HG03095 (cell line): Measurements from ENCODE around the gene HIF1AN.
A peak's percentile ranks its signal among the peaks of the same experiment; 100 is the strongest.

Experiments
- ATAC-seq: cut with Tn5 transposase; IDR thresholded peaks from one replicate; pipeline ENCODE4 v1.9.1; 2021; ENCODE audit warnings: moderate library complexity; ENCODE audit not compliant: unreplicated experiment

Gene HIF1AN

DNA sequence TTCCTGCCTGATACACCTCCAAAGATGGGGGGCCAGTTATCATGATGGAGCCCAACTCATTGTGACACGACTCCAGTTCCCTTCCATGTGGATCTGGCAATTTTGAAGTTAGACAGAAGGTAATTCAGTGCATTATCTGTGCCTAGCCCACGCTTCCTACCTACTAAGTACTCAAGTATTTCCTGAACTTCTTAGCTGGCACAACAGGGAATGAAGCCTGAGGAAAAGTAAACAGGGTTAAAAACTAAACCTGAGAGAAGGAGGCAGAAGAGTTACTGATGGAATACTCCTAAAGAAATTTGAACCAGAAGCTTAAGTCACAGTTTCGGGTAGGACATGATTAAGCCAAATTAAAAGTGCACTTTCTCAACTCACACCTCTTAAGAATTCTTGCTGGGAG, 14.9 kb upstream of the HIF1AN start:
- no peak for ATAC-seq

DNA sequence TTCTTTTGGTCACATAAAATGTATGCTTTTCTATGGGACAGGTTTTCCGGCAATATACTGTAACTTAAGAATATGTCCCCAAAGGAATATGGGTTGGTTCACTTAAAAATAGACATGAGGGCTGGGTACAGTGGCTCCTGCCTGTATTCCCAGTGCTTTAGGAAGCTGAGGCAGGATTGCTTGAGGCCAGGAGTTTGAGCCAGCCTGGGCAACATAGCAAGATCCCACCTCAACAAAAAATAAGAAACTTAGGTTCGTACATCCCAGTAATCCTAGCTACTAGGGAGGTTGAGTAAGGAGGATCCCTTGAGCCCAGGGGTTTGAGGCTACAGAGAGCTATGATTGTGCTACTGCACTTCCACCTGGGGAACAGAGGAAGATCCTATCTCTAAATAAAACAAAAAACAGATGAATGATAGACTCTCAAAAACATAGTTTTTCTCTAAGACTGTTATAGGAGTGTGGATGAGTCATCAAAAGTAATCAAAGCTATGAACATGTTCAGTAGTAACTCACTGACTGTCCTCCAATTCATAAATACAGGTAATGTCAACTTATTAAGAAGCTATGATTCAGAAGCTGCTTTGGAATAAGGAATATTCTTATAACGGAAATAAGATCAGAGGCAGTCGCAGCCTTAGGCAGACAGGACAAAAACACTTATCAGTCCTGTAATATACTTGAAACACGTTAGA, 13.5 kb upstream of the HIF1AN start:
- ATAC-seq = no peak

DNA sequence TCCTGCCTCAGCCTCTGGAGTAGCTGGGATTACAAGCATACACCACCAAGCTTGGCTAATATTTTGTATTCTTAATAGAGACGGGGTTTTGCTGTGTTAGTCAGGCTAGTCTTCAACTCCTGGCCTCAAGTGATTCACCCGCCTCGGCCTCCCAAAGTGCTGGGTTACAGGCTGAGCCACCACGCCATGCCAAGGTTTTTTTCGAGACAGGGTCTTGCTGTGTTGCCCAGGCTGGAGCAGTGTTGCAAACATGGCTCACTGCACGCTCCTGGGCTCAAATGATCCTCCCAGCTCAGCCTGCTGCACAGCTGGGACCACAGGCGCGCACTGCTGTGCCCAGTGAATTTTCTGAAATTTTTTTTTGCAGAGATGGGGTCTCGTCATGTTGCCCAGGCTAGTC, 12.8 kb upstream of the HIF1AN start:
- no peak for ATAC-seq

DNA sequence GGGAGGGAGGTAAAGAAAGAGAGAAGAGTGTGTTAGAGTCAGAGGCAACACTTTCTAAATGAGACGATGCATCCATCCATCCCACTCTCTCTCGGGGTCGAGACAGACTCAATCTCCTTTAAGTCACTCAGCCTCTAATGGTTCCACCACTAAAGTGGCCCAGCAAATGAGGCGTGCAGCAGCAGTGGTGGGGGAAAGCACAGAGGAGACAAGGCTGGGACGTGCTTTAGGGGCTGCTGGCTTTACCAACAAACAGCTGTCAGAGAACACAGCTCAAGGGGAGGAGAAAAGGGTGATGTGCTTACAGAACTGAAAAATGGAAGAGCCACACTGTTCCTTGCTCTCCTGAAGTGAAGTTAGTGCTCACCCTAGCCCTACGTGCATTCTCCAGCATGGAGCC, 11.5 kb upstream of the HIF1AN start:
- ATAC-seq = no peak

- ATAC-seq = no peak
These were observed 11.1 kb upstream of the HIF1AN start for GRCh38 chr10:100524638-100525037.

GRCh38 chr10:100528123-100528886, 7.4 kb upstream of the HIF1AN start:
- ATAC-seq = no peak

- ATAC-seq = peak; percentile 17
These were observed 6.7 kb upstream of the HIF1AN start for GRCh38 chr10:100528921-100529474.

- ATAC-seq = peak; percentile 50
These were observed 6.1 kb upstream of the HIF1AN start, which contains the start of gene NDUFB8 for GRCh38 chr10:100529475-100530298. NDUFB8 (minus strand) TSS chr10:100529871; CDS start chr10:100529851, 20 bp downstream.

- ATAC-seq = no peak
These were observed 4.0 kb upstream of the HIF1AN start for GRCh38 chr10:100531761-100532160.

- ATAC-seq = no peak
These were observed 1.0 kb upstream of the HIF1AN start for GRCh38 chr10:100534726-100535125.

DNA sequence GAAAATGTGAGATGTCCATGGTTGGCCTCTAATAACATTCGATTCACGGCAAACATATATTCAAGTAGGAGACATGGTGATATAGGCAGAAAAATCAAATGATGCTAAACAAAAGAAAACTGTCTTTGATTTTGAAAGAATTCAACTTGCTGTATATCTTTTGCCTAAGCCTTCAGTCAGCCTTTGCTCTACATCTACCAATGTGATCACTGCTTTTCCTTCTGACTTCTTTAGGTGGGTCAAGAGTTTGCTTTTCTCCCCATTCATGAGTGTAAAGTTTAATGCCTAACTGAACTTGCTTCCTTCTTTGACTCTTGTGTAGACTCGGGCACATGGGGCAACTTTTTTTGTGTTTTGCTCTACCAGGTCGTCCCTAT, 417 bp upstream of the HIF1AN start:
- ATAC-seq = no peak

- no peak for ATAC-seq
These were observed 1.7 kb downstream of the HIF1AN start for GRCh38 chr10:100537475-100537874.

DNA sequence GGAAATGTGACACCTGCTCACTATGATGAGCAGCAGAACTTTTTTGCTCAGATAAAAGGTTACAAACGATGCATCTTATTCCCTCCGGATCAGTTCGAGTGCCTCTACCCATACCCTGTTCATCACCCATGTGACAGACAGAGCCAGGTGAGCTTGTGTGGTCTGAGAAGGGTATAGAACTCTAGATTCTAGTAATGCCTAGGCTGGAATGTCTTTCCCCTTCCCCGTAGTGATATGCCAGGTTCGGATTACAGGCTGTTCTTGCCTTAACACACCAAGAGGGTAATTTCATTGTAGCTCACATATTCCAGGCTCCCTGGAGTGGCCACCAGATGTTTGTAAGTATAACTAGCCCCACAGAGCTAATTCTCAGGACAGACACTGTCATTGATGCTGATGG, 9.2 kb downstream of the HIF1AN start:
- ATAC-seq = no peak

- no peak for ATAC-seq
These were observed 15.5 kb downstream of the HIF1AN start for GRCh38 chr10:100551196-100551595.

- ATAC-seq = no peak
These were observed 16.0 kb downstream of the HIF1AN start for GRCh38 chr10:100551738-100552137.

DNA sequence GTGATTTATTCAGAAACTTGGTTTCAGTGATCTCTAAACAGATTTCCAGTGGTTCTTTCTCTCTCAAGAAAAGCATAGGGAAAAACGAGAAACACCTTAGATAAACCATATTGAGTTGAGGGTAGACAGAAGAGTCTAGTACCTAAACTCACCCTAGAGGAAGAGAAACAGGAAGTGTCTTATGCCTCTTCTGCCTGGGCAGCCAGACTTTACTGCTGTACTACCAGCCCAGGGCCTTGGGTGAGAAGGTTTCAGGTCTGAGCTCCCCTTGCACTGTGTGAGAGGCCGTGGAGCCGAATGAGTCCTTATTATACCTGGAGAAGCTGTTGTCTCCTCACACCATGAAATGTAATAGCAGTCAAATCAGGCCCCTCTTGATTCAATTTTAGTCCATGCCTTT, 18.2 kb downstream of the HIF1AN start:
- no peak for ATAC-seq

- no peak for ATAC-seq
These were observed 19.2 kb downstream of the HIF1AN start for GRCh38 chr10:100554902-100555301.

DNA sequence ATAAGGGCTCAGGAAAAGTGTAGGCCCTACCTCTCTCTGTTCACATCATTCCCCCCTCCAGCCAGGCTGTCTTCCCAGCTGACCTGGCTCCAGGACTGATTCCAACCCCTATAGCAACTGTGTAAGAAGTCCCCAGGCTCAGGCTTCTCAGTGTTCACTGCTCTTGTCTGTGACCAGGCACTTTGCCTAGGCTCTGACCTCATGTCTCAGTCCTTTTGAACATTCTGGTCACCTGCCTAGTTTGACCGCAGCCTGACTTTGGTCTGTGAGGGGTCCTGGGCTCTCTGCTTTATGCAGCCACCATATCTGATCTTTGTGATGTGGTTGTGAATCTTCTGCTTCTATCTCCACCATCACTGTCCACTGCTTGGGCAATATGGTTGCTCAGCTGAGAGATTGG, 24.5 kb downstream of the HIF1AN start:
- no peak for ATAC-seq

DNA sequence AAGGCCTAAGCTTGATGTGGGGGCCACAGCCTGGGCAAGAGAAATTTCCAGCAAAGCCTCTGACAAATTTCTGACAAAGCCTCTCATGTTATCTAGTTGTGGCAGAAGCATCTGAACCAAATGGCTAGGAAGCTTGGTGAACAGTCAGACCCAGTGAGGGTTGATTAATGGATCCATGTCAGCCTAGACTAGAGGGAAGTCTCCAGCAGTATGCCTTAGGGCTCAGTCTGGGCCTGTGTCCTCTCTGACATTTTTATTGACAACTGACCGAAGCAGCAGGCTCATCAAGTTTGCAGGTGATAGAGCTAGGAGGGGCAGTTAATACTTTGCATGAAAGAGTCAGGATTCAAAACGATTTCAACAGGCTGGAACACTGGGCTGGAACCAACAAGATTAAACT, 25.3 kb downstream of the HIF1AN start:
- no peak for ATAC-seq

GRCh38 chr10:100562008-100562672, 26.4 kb downstream of the HIF1AN start:
- peak; percentile 73 for ATAC-seq
